ENCODE results near the gene NDST1. TPM values are rescaled to one million over a fixed set of nuclear protein-coding genes. Genes with fewer than 3 reads are reported as not detected.

NDST1 gene
- total RNA-seq, 1 experiment from 2014 or later, result 42.6 TPM

GRCh38 chr5:150576449-150576949 is 68.6 kb downstream of the NDST1 start:
- H4K20me1 ChIP-seq (ENCODE audit: low read length), result no peaks in the 10 kb centered on the region
- intact Hi-C loops (cut with micrococcal nuclease), result no loop called here
- H3K4me3 ChIP-seq (ENCODE audit: low read length), result no peak overlapping the region
- no peak overlapping the region for H3K9ac ChIP-seq (ENCODE audit: low read length)
- H3K4me1 ChIP-seq (ENCODE audit: insufficient read depth, low read length), result no peaks in the 10 kb centered on the region
- no peak overlapping the region for H3K27ac ChIP-seq (ENCODE audit: low read length)
- no peaks in the 10 kb centered on the region for H3K9me2 ChIP-seq (replicated peaks; ENCODE audit: low read length)
- no peak overlapping the region for H3K4me2 ChIP-seq (ENCODE audit: low read length)
- no peaks in the 10 kb centered on the region; the same call in 1 of the 2 replicates for H3K27me3 ChIP-seq (ENCODE audit: low read length)
- H3K79me2 ChIP-seq (ENCODE audit: low read length), result no peaks in the 10 kb centered on the region
- H2AFZ ChIP-seq (ENCODE audit: low read length), result no peak overlapping the region
- no peak for DNase-seq
- no TSS peak for BruUV-seq (replicated peaks)
- TF ChIP-seq EZH2phosphoT487 (IDR thresholded peaks at IDR 0.05; ENCODE audit: borderline replicate concordance, low read length) (no peak), EZH2 (IDR thresholded peaks at IDR 0.05; ENCODE audit: low read length, unreplicated experiment) (no peak), CTCF (conservative IDR thresholded peaks at IDR 0.05; ENCODE audit: low read depth, low read length) (no peak)
- no peaks in the 10 kb centered on the region for H3K9me3 ChIP-seq (ENCODE audit: low read length)
- CTCF ChIA-PET, result no interaction called here
- H3K36me3 ChIP-seq (ENCODE audit: low read depth, low read length), result no peaks in the 10 kb centered on the region
- POLR2A ChIA-PET (ENCODE audit: unreplicated experiment), result no interaction called here
- no peak for ATAC-seq
- H3F3A ChIP-seq (ENCODE audit: low read length, unreplicated experiment), result no peaks in the 10 kb centered on the region

- no TSS peak for BruUV-seq (replicated peaks)
- H4K20me1 ChIP-seq (ENCODE audit: low read length), result no peaks in the 10 kb centered on the region
- ChIA-PET POLR2A (ENCODE audit: unreplicated experiment) (no interaction called here), CTCF (interaction anchor here (0.6 kb wide), 1 partner anchor 9 kb away, joined by 3 read pairs; no protein-coding TSS in a partner anchor)
- no peaks in the 10 kb centered on the region for H3K9me3 ChIP-seq (ENCODE audit: low read length)
- DNase-seq, result no peak
- H3K27ac ChIP-seq (ENCODE audit: low read length), result no peak overlapping the region
- H3K27me3 ChIP-seq (ENCODE audit: low read length), result no peaks in the 10 kb centered on the region; the same call in 1 of the 2 replicates
- H3K4me2 ChIP-seq (ENCODE audit: low read length), result no peak overlapping the region
- no peak overlapping the region for H3K9ac ChIP-seq (ENCODE audit: low read length)
- no peak overlapping the region for H3K4me3 ChIP-seq (ENCODE audit: low read length)
- intact Hi-C loops (cut with micrococcal nuclease), result no loop called here
- no peaks in the 10 kb centered on the region for H3F3A ChIP-seq (ENCODE audit: low read length, unreplicated experiment)
- ATAC-seq, result no peak
- H3K4me1 ChIP-seq (ENCODE audit: insufficient read depth, low read length), result no peaks in the 10 kb centered on the region
- no peaks in the 10 kb centered on the region for H3K79me2 ChIP-seq (ENCODE audit: low read length)
- H3K9me2 ChIP-seq (replicated peaks; ENCODE audit: low read length), result no peaks in the 10 kb centered on the region
- TF ChIP-seq EZH2 (IDR thresholded peaks at IDR 0.05; ENCODE audit: low read length, unreplicated experiment) (no peak), CTCF (conservative IDR thresholded peaks at IDR 0.05; ENCODE audit: low read depth, low read length) (no peak), EZH2phosphoT487 (IDR thresholded peaks at IDR 0.05; ENCODE audit: borderline replicate concordance, low read length) (no peak)
- H2AFZ ChIP-seq (ENCODE audit: low read length), result no peak overlapping the region
- no peaks in the 10 kb centered on the region for H3K36me3 ChIP-seq (ENCODE audit: low read depth, low read length)
Observed at GRCh38 chr5:150577378-150578139, 69.6 kb downstream of the NDST1 start.
